NCI-H187 (cell line): ENCODE data around the gene FRMD8.

Source experiments
- DNase-seq, 2 experiments: peaks; one replicate each; lab custom pipeline; 2025; lab: John Stamatoyannopoulos, UW

FRMD8 gene

GRCh38 chr11:65392899-65393298 lies 6.5 kb downstream of the FRMD8 start:
- DNase-seq, result no peak

DNA sequence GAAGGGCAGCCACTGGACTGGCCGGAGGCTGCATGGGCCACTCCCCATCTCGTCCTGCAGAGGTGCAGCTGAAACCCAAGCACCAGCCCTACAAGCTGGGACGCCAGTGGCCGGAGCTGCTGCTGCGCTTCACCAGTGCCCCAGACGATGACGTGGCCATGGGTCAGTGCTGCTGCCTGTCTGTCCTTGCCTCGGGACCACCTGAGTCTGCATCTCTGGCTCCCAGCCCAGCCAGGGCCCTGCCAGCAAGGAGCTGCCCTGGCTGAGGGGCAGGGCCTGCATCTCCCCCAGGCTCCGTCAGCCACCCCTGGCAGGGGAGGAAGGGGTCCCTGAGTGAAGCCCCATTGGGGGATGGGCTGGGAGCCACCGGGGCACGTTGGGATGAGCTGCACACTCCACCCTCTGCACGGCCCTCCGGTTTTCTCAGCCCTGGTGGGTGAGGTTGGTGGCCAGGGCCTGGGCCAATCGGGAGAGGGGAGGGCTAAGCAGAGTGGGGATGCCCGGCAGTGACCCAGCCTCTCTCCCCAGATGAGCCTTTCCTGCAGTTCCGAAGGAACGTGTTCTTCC lies 7.2 kb downstream of the FRMD8 start:
- no peak for DNase-seq

- DNase-seq, result no peak
These were observed 7.7 kb downstream of the FRMD8 start for GRCh38 chr11:65394125-65394536.

- DNase-seq, result no peak
These were observed 9.6 kb downstream of the FRMD8 start for GRCh38 chr11:65395961-65396530.

- DNase-seq, result no peak
These were observed 10.6 kb downstream of the FRMD8 start for GRCh38 chr11:65396769-65397745.

- no peak for DNase-seq
These were observed 12.0 kb downstream of the FRMD8 start for GRCh38 chr11:65398362-65398910.

DNA sequence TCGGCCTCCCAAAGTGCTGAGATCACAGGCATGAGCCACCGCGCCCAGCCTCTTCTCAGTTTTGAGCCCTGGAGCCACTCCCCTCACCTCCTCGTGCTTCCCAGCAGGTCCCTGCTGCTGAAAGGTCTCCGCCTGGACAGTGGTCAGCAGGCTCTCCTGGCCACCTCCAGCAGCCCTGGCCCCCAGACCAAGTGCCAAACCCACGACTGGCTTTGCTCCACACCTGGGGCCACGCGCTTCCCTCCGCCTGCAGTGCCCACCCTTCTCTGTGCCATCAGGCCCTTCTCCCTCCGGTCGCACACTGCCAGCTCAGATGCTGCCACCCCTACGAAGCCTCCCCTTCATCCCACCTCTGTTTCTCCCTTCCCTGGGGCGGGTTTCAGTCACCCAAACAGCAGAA lies 12.8 kb downstream of the FRMD8 start:
- no peak for DNase-seq

DNA sequence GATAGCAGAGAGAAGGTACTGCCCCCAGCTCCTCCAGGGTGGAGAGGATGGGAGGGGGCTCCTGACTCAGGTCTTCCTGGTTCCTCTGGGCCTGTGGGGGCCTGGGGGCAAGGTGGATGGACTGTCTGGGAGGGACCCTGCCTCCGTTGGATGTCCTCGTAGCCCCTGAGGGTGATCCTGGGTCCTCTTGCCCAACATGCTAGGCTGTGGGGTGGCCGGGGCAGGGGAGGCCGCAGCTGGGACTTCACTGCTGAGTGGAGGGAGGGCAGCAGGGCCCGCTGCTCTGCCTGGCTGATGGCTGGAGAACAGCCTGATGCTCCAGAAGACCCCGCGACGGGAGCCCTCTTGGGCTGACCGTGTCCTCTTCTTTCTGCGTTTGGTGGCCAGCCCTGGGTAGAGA lies 13.4 kb downstream of the FRMD8 start:
- DNase-seq, result no peak

- DNase-seq, result no peak
These were observed 14.1 kb downstream of the FRMD8 start for GRCh38 chr11:65400307-65401072.

DNA sequence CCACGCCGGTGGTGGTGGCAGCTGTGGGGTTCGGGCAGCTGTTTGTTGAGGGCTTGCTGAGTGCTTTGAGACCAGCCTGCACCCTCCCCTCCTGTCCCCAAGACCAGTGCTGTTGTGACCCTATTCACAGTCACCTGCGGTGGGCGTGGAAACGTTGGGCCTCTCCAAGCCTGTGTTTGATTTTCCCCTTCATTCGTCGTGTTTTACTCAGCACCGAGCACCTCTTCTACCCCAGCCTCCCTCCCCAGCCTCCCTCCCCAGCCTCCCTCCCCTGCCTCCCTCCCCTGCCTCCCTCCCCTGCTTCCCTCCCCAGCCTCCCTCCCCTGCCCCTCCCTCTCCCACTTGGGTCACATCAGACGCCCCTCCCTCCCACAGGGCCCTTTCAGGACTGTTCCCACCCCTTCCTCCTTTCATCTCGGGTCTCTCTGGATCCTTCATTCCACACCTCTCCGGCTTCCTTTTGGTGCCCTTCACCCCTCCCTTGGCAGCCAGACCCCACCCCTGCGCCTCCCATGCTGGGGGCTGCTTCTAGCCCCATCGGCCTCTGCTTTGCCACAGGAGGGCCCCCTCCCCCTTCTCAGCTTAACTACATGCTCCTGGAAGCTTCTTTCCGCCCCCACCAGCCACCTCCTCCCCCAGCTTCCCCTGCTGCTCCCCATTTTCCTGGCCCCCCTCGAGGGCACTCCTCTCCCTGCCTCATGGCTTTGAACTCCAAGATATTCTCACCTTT lies 14.8 kb downstream of the FRMD8 start:
- DNase-seq, result no peak

DNA sequence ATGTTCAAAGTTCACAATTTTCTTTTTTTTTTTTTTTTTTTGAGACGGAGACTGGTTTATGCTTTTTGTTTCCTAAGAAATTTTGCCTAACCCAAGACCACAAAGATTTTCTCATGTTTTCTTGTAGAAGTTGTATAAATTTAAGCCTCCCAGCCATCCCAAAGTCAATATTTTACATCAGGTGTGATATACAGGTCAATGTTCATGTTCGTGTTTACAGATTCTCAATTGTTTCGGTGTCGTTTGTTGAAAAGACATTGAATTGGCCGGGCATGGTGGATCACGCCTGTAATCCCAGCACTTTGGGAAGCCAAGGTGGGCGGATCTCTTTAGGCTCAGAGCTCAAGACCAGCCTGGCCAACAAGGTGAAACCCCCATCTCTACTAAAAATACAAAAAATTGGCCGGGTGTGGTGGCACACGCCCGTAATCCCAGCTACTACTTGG lies 15.4 kb downstream of the FRMD8 start:
- DNase-seq, result no peak

- DNase-seq, result no peak
These were observed 16.4 kb downstream of the FRMD8 start for GRCh38 chr11:65402790-65403189.

DNA sequence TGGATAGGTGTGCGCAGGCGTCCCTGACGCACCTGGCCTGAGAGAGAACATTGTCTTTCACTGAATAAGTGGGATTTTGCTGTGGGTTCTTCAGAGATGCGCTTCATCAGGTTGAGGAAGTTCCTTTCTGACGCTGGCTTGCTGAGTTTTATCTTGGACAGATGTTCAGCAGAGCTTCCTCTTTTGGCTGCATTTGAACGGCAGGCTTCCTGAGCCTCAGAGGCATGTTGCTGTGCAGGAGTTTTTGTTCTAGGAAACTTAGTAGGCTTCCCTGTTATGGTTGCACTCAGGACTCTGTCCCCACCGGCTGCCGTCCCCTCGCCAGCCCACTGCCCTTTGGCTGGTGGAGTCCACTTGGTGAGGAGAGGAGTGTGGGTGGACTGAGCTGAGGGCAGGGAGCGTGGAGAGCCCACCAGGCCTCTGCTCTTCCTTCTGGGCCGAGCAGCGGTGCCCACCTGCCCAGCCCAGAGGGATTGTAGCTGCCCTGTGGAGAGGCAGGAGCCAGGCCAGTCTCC lies 17.2 kb downstream of the FRMD8 start:
- no peak for DNase-seq

- no peak for DNase-seq
These were observed 17.8 kb downstream of the FRMD8 start for GRCh38 chr11:65404210-65404609.

DNA sequence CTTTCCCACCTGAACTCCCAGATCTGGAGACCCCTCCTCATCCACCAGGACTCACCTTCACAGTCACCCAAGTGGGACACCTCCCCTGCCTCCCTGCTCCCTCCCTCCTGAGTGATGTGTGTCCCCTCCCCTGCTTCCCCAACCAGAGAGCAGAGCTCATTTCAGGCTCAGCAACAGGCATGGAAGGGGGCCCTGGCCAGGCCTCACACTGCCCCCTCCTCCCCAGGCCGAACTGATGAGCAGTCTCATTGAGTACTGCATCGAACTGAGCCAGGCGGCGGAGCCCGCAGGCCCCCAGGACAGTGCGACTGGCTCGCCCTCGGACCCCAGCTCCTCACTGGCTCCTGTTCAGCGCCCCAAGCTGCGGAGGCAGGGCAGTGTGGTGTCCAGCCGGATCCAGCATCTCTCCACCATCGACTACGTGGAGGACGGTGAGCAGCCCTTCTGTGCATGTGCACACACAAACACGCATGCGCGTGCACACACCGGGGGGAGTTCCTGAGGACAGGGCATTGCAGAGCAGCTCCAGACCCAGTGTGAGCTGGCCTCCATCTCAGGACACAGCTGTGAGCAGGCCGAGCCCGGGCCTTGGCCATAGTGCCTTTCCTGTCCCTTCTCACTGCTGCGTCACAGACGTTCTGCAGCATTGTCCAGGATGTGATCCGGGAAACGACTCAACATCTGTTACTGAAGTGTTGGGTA lies 18.4 kb downstream of the FRMD8 start:
- no peak for DNase-seq

- no peak for DNase-seq
These were observed 24.7 kb downstream of the FRMD8 start for GRCh38 chr11:65410936-65411680.

DNA sequence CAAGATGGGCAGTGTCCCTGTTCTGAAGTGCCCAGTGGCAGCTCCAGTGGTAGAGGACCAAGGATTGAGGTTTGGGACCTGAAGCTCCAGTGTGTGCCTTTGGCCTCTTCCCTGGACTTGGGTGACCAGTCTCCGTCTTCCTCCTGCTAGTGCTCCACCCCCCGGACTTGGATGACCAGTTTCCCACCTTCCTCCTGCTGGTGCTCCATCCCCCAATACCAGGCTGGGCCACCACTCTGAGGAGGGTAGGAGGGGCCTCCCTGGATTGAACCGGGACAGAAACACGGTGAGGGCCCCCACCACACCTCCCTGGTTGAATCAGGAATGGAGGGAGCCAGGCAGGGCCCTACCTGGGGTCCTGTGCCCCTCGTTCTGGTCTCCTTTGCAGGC lies 25.2 kb downstream of the FRMD8 start:
- no peak for DNase-seq

GRCh38 chr11:65412271-65413076 lies 26.0 kb downstream of the FRMD8 start:
- DNase-seq, result no peak
